PC-9 (cell line): Measurements from ENCODE around the gene ALK.

Source experiments
- EZH2 ChIP-seq: fragments of 200-600 bp; sonication (generic); IDR thresholded peaks from 2 replicates; pipeline ENCODE4 v1.8.0; 2017; ENCODE audit warnings: antibody characterized with exemption, low read depth
- TF ChIP-seq, protein P1 (sequence below): fragments of 200-600 bp; sonication (generic); conservative IDR thresholded peaks from 2 replicates; pipeline ENCODE4 v1.6.1; 2017; ENCODE audit warnings: mixed run types, antibody characterized with exemption, mild to moderate bottlenecking, moderate library complexity

DNA sequence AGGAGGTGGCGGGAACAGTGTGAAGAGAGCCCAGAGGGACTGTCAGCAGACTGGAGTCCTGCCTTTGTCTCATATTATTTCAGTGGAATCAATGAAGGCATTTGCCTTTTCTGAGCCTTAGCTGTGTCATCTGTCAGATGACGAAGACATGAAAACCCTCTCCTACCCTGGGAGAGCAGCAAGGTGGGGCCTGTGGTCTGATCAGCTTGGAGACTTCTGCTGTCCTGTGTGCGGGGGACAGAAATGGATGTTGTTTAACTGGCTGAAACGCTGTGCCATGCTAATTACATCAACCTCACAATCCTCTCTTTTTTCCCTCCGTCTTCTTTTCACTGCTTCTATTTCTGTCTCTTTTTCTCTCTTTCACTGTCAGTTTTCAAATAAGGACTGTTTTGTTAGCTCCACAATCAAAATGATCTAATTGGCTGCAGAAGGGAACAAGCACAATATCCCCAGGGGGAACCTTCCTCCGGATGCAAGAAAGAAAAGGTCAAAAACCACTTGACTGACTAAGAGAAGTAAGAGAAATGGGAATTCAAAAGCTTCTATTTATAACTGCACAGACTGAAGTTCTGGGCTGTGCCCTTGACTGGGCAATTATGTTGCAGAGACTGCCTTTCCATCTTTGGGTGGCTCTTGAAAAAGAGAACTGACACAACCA lies 466.1 kb downstream of the ALK start:
- TF ChIP-seq EZH2, result no peak
- TF ChIP-seq, protein P1, sequence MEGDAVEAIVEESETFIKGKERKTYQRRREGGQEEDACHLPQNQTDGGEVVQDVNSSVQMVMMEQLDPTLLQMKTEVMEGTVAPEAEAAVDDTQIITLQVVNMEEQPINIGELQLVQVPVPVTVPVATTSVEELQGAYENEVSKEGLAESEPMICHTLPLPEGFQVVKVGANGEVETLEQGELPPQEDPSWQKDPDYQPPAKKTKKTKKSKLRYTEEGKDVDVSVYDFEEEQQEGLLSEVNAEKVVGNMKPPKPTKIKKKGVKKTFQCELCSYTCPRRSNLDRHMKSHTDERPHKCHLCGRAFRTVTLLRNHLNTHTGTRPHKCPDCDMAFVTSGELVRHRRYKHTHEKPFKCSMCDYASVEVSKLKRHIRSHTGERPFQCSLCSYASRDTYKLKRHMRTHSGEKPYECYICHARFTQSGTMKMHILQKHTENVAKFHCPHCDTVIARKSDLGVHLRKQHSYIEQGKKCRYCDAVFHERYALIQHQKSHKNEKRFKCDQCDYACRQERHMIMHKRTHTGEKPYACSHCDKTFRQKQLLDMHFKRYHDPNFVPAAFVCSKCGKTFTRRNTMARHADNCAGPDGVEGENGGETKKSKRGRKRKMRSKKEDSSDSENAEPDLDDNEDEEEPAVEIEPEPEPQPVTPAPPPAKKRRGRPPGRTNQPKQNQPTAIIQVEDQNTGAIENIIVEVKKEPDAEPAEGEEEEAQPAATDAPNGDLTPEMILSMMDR, result no peak
